HepG2 (cell line): ENCODE results near the gene CD163L1. TPM values are rescaled to one million over a fixed set of nuclear protein-coding genes. Genes with fewer than 3 reads are reported as not detected.

Experiments used
- GZF1 ChIP-seq: sonication (generic); formaldehyde crosslinking; IDR thresholded peaks from 2 replicates; pipeline ENCODE4 v1.5.1; 2020; ENCODE audit warnings: mild to moderate bottlenecking, missing genetic modification reagents
- KLF13 ChIP-seq: sonication (generic); formaldehyde crosslinking; IDR thresholded peaks from 2 replicates; pipeline ENCODE4 v1.4.0; 2020; ENCODE audit warnings: mild to moderate bottlenecking, missing genetic modification reagents
- MTA3 ChIP-seq: sonication (generic); formaldehyde crosslinking; IDR thresholded peaks from 2 replicates; pipeline ENCODE4 v1.4.0; 2020; ENCODE audit warnings: missing genetic modification reagents
- NFYB ChIP-seq: sonication (generic); formaldehyde crosslinking; IDR thresholded peaks from 2 replicates; pipeline ENCODE4 v1.4.0; 2020; ENCODE audit warnings: missing genetic modification reagents
- NR3C1 ChIP-seq: sonication (generic); formaldehyde crosslinking; IDR thresholded peaks from 2 replicates; pipeline ENCODE4 v1.4.0; 2020; ENCODE audit warnings: missing genetic modification reagents
- PRPF4 ChIP-seq: fragments of 200-400 bp; formaldehyde crosslinking; IDR thresholded peaks from 2 replicates; pipeline ENCODE4 v1.6.1; 2016; ENCODE audit warnings: low read length, low read depth; ENCODE audit not compliant: poor library complexity, severe bottlenecking
- YEATS4 ChIP-seq: sonication (generic); formaldehyde crosslinking; IDR thresholded peaks from 2 replicates; pipeline ENCODE4 v1.4.0; 2020; ENCODE audit warnings: missing genetic modification reagents, borderline replicate concordance
- ZNF562 ChIP-seq: sonication (generic); formaldehyde crosslinking; IDR thresholded peaks from 2 replicates; pipeline ENCODE4 v1.8.0; 2022; ENCODE audit warnings: missing genetic modification reagents, borderline replicate concordance
- polyA plus RNA-seq, 8 experiments: library from polyadenylated mRNA; depleted of rRNA in 3 of 8; stranded (reverse) in 7 of 8; unstranded in 1 of 8; fragments of >200 nt; fragmentation: Illumina TruSeq in 4 of 8; extraction: Trizol in 4 of 8; gene quantifications; 2 replicates each; pipeline versions ENCODE4 v1.2.1 to v1.2.3, GENCODE V29; 2011 to 2016; ENCODE audit warnings: low read depth in 4 of 8, missing spikeins in 1 of 8, mixed read lengths in 1 of 8; ENCODE audit not compliant: insufficient read depth in 1 of 8
- total RNA-seq, 5 experiments: library from RNA; depleted of rRNA; stranded (reverse); fragments of >200 nt; fragmentation: Illumina TruSeq; extraction: Trizol; gene quantifications; 2 replicates each; pipeline ENCODE4 v1.2.3, GENCODE V29; 2016; ENCODE audit warnings: low read depth in 1 of 5
- TF ChIP-seq, protein P1 (sequence below): sonication (generic); formaldehyde crosslinking; IDR thresholded peaks from 2 replicates; pipeline ENCODE4 v1.4.0; 2020; ENCODE audit warnings: mild to moderate bottlenecking, missing genetic modification reagents, borderline replicate concordance
- TF ChIP-seq, protein P2 (sequence below): sonication (generic); formaldehyde crosslinking; IDR thresholded peaks from 2 replicates; pipeline ENCODE4 v1.4.0; 2020; ENCODE audit warnings: missing genetic modification reagents
- TF ChIP-seq, protein P3 (sequence below): IDR thresholded peaks from 2 replicates; pipeline ENCODE4 v1.6.1; 2016; ENCODE audit warnings: missing genetic modification reagents, missing compliant biosample characterization
- TF ChIP-seq, protein P4 (sequence below): sonication (generic); formaldehyde crosslinking; conservative IDR thresholded peaks from 2 replicates; pipeline ENCODE4 v1.4.0; 2020; ENCODE audit warnings: missing genetic modification reagents
- TF ChIP-seq, protein P5 (sequence below): sonication (generic); formaldehyde crosslinking; IDR thresholded peaks from 2 replicates; pipeline ENCODE4 v1.4.0; 2020; ENCODE audit warnings: missing genetic modification reagents, borderline replicate concordance
- TF ChIP-seq, protein P6 (sequence below): sonication (generic); formaldehyde crosslinking; IDR thresholded peaks from 2 replicates; pipeline ENCODE4 v1.5.0; 2020; ENCODE audit warnings: missing genetic modification reagents

The CD163L1 gene
- total and polyA plus RNA-seq, 2 of the 13 experiments (the other 11 are each of a cell fraction or from before 2014, with no cell fraction given) = 3.4 to 6.8 TPM

DNA sequence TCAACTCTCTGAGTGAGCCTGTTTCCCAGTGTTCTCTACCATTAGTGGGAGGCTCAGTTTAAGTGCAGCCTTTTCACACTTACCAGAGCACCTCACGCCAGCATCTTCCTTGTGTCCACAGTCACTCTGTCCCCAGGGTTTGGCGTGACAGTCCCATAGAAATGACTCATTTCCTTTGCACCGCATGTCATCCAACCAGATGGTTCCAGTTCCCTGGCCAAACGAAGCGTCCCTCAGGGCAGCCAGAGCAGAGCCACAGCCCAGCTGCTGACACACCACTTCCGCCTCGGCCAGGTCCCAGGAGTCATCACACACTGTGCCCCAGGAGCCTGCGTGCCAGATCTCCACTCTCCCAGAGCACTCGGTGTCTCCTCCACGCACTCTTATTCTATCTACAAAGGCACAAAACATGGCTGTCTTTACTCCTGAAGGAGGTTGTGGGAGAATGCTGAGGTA lies 74.7 kb downstream of the CD163L1 start (continued):
- TF ChIP-seq, protein P1, sequence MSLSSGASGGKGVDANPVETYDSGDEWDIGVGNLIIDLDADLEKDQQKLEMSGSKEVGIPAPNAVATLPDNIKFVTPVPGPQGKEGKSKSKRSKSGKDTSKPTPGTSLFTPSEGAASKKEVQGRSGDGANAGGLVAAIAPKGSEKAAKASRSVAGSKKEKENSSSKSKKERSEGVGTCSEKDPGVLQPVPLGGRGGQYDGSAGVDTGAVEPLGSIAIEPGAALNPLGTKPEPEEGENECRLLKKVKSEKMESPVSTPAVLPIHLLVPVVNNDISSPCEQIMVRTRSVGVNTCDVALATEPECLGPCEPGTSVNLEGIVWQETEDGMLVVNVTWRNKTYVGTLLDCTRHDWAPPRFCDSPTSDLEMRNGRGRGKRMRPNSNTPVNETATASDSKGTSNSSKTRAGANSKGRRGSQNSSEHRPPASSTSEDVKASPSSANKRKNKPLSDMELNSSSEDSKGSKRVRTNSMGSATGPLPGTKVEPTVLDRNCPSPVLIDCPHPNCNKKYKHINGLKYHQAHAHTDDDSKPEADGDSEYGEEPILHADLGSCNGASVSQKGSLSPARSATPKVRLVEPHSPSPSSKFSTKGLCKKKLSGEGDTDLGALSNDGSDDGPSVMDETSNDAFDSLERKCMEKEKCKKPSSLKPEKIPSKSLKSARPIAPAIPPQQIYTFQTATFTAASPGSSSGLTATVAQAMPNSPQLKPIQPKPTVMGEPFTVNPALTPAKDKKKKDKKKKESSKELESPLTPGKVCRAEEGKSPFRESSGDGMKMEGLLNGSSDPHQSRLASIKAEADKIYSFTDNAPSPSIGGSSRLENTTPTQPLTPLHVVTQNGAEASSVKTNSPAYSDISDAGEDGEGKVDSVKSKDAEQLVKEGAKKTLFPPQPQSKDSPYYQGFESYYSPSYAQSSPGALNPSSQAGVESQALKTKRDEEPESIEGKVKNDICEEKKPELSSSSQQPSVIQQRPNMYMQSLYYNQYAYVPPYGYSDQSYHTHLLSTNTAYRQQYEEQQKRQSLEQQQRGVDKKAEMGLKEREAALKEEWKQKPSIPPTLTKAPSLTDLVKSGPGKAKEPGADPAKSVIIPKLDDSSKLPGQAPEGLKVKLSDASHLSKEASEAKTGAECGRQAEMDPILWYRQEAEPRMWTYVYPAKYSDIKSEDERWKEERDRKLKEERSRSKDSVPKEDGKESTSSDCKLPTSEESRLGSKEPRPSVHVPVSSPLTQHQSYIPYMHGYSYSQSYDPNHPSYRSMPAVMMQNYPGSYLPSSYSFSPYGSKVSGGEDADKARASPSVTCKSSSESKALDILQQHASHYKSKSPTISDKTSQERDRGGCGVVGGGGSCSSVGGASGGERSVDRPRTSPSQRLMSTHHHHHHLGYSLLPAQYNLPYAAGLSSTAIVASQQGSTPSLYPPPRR (CRISPR knock-in tag) = no peak
- no peak for TF ChIP-seq MTA3 (CRISPR knock-in tag)
- TF ChIP-seq, protein P2, sequence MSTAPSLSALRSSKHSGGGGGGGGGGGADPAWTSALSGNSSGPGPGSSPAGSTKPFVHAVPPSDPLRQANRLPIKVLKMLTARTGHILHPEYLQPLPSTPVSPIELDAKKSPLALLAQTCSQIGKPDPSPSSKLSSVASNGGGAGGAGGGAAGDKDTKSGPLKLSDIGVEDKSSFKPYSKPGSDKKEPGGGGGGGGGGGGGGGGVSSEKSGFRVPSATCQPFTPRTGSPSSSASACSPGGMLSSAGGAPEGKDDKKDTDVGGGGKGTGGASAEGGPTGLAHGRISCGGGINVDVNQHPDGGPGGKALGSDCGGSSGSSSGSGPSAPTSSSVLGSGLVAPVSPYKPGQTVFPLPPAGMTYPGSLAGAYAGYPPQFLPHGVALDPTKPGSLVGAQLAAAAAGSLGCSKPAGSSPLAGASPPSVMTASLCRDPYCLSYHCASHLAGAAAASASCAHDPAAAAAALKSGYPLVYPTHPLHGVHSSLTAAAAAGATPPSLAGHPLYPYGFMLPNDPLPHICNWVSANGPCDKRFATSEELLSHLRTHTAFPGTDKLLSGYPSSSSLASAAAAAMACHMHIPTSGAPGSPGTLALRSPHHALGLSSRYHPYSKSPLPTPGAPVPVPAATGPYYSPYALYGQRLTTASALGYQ = no peak
- TF ChIP-seq PRPF4 = no peak
- no peak for TF ChIP-seq GZF1 (CRISPR knock-in tag)
- TF ChIP-seq, protein P3, sequence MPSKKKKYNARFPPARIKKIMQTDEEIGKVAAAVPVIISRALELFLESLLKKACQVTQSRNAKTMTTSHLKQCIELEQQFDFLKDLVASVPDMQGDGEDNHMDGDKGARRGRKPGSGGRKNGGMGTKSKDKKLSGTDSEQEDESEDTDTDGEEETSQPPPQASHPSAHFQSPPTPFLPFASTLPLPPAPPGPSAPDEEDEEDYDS (CRISPR knock-in tag) = 0 out of 2 replicates have a peak, but pooled peaks have one; percentile 32
- TF ChIP-seq, protein P4, sequence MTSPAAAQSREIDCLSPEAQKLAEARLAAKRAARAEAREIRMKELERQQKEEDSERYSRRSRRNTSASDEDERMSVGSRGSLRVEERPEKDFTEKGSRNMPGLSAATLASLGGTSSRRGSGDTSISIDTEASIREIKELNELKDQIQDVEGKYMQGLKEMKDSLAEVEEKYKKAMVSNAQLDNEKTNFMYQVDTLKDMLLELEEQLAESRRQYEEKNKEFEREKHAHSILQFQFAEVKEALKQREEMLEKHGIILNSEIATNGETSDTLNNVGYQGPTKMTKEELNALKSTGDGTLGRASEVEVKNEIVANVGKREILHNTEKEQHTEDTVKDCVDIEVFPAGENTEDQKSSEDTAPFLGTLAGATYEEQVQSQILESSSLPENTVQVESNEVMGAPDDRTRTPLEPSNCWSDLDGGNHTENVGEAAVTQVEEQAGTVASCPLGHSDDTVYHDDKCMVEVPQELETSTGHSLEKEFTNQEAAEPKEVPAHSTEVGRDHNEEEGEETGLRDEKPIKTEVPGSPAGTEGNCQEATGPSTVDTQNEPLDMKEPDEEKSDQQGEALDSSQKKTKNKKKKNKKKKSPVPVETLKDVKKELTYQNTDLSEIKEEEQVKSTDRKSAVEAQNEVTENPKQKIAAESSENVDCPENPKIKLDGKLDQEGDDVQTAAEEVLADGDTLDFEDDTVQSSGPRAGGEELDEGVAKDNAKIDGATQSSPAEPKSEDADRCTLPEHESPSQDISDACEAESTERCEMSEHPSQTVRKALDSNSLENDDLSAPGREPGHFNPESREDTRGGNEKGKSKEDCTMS (CRISPR knock-in tag) = no peak
- TF ChIP-seq, protein P5, sequence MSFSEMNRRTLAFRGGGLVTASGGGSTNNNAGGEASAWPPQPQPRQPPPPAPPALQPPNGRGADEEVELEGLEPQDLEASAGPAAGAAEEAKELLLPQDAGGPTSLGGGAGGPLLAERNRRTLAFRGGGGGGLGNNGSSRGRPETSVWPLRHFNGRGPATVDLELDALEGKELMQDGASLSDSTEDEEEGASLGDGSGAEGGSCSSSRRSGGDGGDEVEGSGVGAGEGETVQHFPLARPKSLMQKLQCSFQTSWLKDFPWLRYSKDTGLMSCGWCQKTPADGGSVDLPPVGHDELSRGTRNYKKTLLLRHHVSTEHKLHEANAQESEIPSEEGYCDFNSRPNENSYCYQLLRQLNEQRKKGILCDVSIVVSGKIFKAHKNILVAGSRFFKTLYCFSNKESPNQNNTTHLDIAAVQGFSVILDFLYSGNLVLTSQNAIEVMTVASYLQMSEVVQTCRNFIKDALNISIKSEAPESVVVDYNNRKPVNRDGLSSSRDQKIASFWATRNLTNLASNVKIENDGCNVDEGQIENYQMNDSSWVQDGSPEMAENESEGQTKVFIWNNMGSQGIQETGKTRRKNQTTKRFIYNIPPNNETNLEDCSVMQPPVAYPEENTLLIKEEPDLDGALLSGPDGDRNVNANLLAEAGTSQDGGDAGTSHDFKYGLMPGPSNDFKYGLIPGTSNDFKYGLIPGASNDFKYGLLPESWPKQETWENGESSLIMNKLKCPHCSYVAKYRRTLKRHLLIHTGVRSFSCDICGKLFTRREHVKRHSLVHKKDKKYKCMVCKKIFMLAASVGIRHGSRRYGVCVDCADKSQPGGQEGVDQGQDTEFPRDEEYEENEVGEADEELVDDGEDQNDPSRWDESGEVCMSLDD (CRISPR knock-in tag) = no peak
- TF ChIP-seq YEATS4 (CRISPR knock-in tag) = no peak
- TF ChIP-seq NFYB (CRISPR knock-in tag) = peak; percentile 44
- TF ChIP-seq ZNF562 (CRISPR knock-in tag) = no peak
- no peak for TF ChIP-seq NR3C1 (CRISPR knock-in tag)
- no peak for TF ChIP-seq KLF13 (CRISPR knock-in tag)
- TF ChIP-seq, protein P6, sequence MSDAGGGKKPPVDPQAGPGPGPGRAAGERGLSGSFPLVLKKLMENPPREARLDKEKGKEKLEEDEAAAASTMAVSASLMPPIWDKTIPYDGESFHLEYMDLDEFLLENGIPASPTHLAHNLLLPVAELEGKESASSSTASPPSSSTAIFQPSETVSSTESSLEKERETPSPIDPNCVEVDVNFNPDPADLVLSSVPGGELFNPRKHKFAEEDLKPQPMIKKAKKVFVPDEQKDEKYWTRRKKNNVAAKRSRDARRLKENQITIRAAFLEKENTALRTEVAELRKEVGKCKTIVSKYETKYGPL (CRISPR knock-in tag) = no peak
